ENCODE data around the gene MTOR.

The MTOR gene

GRCh38 chr1:11145741-11146140 lies 116.6 kb downstream of the MTOR start:
- no peak for DNase-seq (ENCODE audit: low spot score)
- no peak for TF ChIP-seq CTCF (IDR thresholded peaks at IDR 0.05; ENCODE audit: borderline replicate concordance, control extremely low read depth, extremely low read depth, insufficient read depth, missing control alignments)
- in situ Hi-C loops (cut with MboI; ENCODE audit: low sequenced_read_pairs, unreplicated experiment) = no loop called here

- in situ Hi-C loops (cut with MboI; ENCODE audit: low sequenced_read_pairs, unreplicated experiment) = no loop called here
- DNase-seq (ENCODE audit: low spot score) = no peak
- TF ChIP-seq CTCF (IDR thresholded peaks at IDR 0.05; ENCODE audit: borderline replicate concordance, control extremely low read depth, extremely low read depth, insufficient read depth, missing control alignments) = no peak
Measured at GRCh38 chr1:11144570-11145256, 117.6 kb downstream of the MTOR start.

- in situ Hi-C loops (cut with MboI; ENCODE audit: low sequenced_read_pairs, unreplicated experiment) = no loop called here
- no peak for TF ChIP-seq CTCF (IDR thresholded peaks at IDR 0.05; ENCODE audit: borderline replicate concordance, control extremely low read depth, extremely low read depth, insufficient read depth, missing control alignments)
- no peak for DNase-seq (ENCODE audit: low spot score)
Measured at GRCh38 chr1:11143907-11144306, 118.4 kb downstream of the MTOR start.

- in situ Hi-C loops (cut with MboI; ENCODE audit: low sequenced_read_pairs, unreplicated experiment) = no loop called here
- TF ChIP-seq CTCF (IDR thresholded peaks at IDR 0.05; ENCODE audit: borderline replicate concordance, control extremely low read depth, extremely low read depth, insufficient read depth, missing control alignments) = no peak
- DNase-seq (ENCODE audit: low spot score) = no peak
Measured at GRCh38 chr1:11143401-11143800, 119.0 kb downstream of the MTOR start.

GRCh38 chr1:11142618-11143391 lies 119.5 kb downstream of the MTOR start:
- TF ChIP-seq CTCF (IDR thresholded peaks at IDR 0.05; ENCODE audit: borderline replicate concordance, control extremely low read depth, extremely low read depth, insufficient read depth, missing control alignments) = no peak
- in situ Hi-C loops (cut with MboI; ENCODE audit: low sequenced_read_pairs, unreplicated experiment) = no loop called here
- DNase-seq (ENCODE audit: low spot score) = no peak

GRCh38 chr1:11138952-11139351 lies 123.4 kb downstream of the MTOR start:
- DNase-seq (ENCODE audit: low spot score) = no peak
- TF ChIP-seq CTCF (IDR thresholded peaks at IDR 0.05; ENCODE audit: borderline replicate concordance, control extremely low read depth, extremely low read depth, insufficient read depth, missing control alignments) = no peak
- in situ Hi-C loops (cut with MboI; ENCODE audit: low sequenced_read_pairs, unreplicated experiment) = no loop called here

Data from GM13976 (cell line).